K562 (cell line): ENCODE measurements around the gene AFF1. TPM values are rescaled to one million over a fixed set of nuclear protein-coding genes. Genes with fewer than 3 reads are reported as not detected.

Source experiments
- ATAC-seq: fragments of 200-7000 bp; cut with Tn5 transposase; 3 replicates; pipeline ENCODE4 v1.9.1; 2020; ENCODE audit warnings: moderate library complexity
- BruUV-seq: library from RNA; stranded (reverse); fragments of 400-500 nt; replicated peaks from 2 replicates; lab custom pipeline; 2021; lab: Mats Ljungman, UMichigan
- CTCF ChIA-PET: fragments of 300-600 bp; formaldehyde crosslinking; extraction: SDS; loops from one replicate; lab custom pipeline; 2021; ENCODE audit warnings: low intra/inter-chr PET ratio; lab: Yijun Ruan, JAX
- POLR2A ChIA-PET: fragments of 300-600, 350-650 bp; sonication (Branson Sonifier 250); formaldehyde crosslinking; extraction: SDS; loops from one replicate; lab custom pipeline; 2021; ENCODE audit warnings: antibody characterized with exemption, inconsistent platforms; lab: Yijun Ruan, JAX
- DNase-seq, 4 experiments: peaks; one replicate each; pipeline versions ENCODE4 v3.0.0 to v3.0.0-alpha.2; 2011 to 2018; ENCODE audit warnings: low spot score in 3 of 4, mixed read lengths in 3 of 4; ENCODE audit errors: extremely low read depth in 1 of 4
- FAIRE-seq: peaks from 2 replicates; lab custom pipeline; 2011; peaks lifted over from hg19 to GRCh38; lab: Jason Lieb, UNC
- H2AFZ ChIP-seq: 2 replicates; pipeline ENCODE4 v1.6.0; 2011; ENCODE audit warnings: low read depth, low read length, control low read depth, inconsistent platforms
- H3K27ac ChIP-seq: fragments of 200-600 bp; 3 replicates; pipeline ENCODE4 v1.8.0; 2011; ENCODE audit warnings: low read depth, mild to moderate bottlenecking, control low read depth, inconsistent platforms, low read length, moderate library complexity, mixed read lengths; ENCODE audit errors: extremely low read depth
- H3K27me3 ChIP-seq, 2 experiments: fragments of 300-600 bp in 1 of 2; 2 replicates in 1 of 2; 3 replicates in 1 of 2; pipeline versions ENCODE4 v1.6.0 to v1.8.0; 2011; ENCODE audit warnings: inconsistent platforms in 2 of 2, low read length in 2 of 2, mild to moderate bottlenecking in 1 of 2, mixed read lengths in 1 of 2, moderate library complexity in 1 of 2; ENCODE audit not compliant: control insufficient read depth in 2 of 2, insufficient read depth in 2 of 2
- H3K36me3 ChIP-seq: fragments of 300-600 bp; 3 replicates; pipeline ENCODE4 v1.8.0; 2011; ENCODE audit warnings: mild to moderate bottlenecking, low read length, inconsistent platforms; ENCODE audit not compliant: control insufficient read depth, insufficient read depth
- H3K4me1 ChIP-seq, 2 experiments: fragments of 200-600 bp in 1 of 2; replicated peaks in 1 of 2; 2 replicates in 1 of 2; 3 replicates in 1 of 2; pipeline versions ENCODE4 v1.5.1 to v1.8.0; 2011; ENCODE audit warnings: inconsistent platforms in 2 of 2, low read length in 2 of 2, mild to moderate bottlenecking in 1 of 2, mixed read lengths in 1 of 2, moderate library complexity in 1 of 2; ENCODE audit not compliant: control insufficient read depth in 2 of 2, insufficient read depth in 2 of 2
- H3K4me2 ChIP-seq: 2 replicates; pipeline ENCODE4 v1.6.1; 2011; ENCODE audit warnings: low read length, control low read depth, inconsistent platforms, mixed read lengths; ENCODE audit not compliant: insufficient read depth
- H3K4me3 ChIP-seq: fragments of 200-600 bp; sonication (generic), shearing (Covaris generic); 2 replicates; pipeline ENCODE4 v1.5.1; 2016; ENCODE audit warnings: control low read depth, inconsistent platforms
- H3K79me2 ChIP-seq: fragments of 200-600 bp; 3 replicates; pipeline ENCODE4 v1.8.0; 2011; ENCODE audit warnings: low read length, inconsistent platforms; ENCODE audit not compliant: control insufficient read depth, insufficient read depth
- H3K9ac ChIP-seq, 2 experiments: 2 replicates each; pipeline versions ENCODE4 v1.6.0 to v1.6.1; 2011; ENCODE audit warnings: low read depth in 2 of 2, low read length in 2 of 2, control low read depth in 1 of 2, inconsistent platforms in 1 of 2, mild to moderate bottlenecking in 1 of 2, mixed read lengths in 1 of 2; ENCODE audit not compliant: insufficient read depth in 1 of 2
- H3K9me1 ChIP-seq: one replicate; pipeline ENCODE4 v1.6.0; 2011; ENCODE audit warnings: inconsistent platforms, mild to moderate bottlenecking, low read length, moderate library complexity; ENCODE audit not compliant: control insufficient read depth, insufficient read depth
- H3K9me3 ChIP-seq: replicated peaks from 2 replicates; pipeline ENCODE4 v1.5.1; 2011; ENCODE audit warnings: low read depth, low read length, inconsistent platforms; ENCODE audit not compliant: control insufficient read depth, insufficient read depth
- H4K20me1 ChIP-seq: replicated peaks from 2 replicates; pipeline ENCODE4 v1.6.1; 2011; ENCODE audit warnings: low read length, inconsistent platforms, mixed read lengths; ENCODE audit not compliant: control insufficient read depth, insufficient read depth
- CBX8 ChIP-seq: fragments of 200-600 bp; sonication (generic); IDR thresholded peaks from 2 replicates; pipeline ENCODE4 v1.6.1; 2012; ENCODE audit warnings: borderline replicate concordance, mixed run types, low read depth, mild to moderate bottlenecking, moderate library complexity, mixed read lengths, low read length, control low read depth, inconsistent platforms; ENCODE audit not compliant: poor library complexity, severe bottlenecking; ENCODE audit errors: extremely low read depth
- CTCF ChIP-seq, 3 experiments: IDR thresholded peaks in 2 of 3; conservative IDR thresholded peaks in 1 of 3; 2 replicates each; pipeline ENCODE4 v1.5.1; 2011 to 2012; ENCODE audit warnings: low read length in 3 of 3, mild to moderate bottlenecking in 3 of 3, control low read depth in 2 of 3, improper control_type of control experiment in 1 of 3, inconsistent platforms in 1 of 3, low read depth in 1 of 3, mixed read lengths in 1 of 3, moderate library complexity in 1 of 3; ENCODE audit not compliant: insufficient read depth in 2 of 3
- FOS ChIP-seq: IDR thresholded peaks from 3 replicates; pipeline ENCODE4 v1.6.1; 2011; ENCODE audit not compliant: insufficient read length; ENCODE audit errors: extremely low read depth
- HDGF ChIP-seq: fragments of 450-650 bp; IDR thresholded peaks from 2 replicates; pipeline ENCODE4 v1.6.1; 2016
- ZMIZ1 ChIP-seq, 2 experiments: fragments of 150-350 bp in 1 of 2; IDR thresholded peaks; 2 replicates each; pipeline ENCODE4 v1.6.1; 2012 to 2016; ENCODE audit warnings: low read depth in 2 of 2, low read length in 2 of 2, mild to moderate bottlenecking in 1 of 2, moderate library complexity in 1 of 2
- WGBS: fragments of 100-300 bp; shearing (Covaris generic); methylation state at CpG from one replicate; pipeline ENCODE4 v1.1.6; 2016; ENCODE audit warnings: low coverage, mixed read lengths; ENCODE audit not compliant: insufficient coverage; ENCODE audit errors: missing lambda C conversion rate; 5-methylcytosine and 5-hydroxymethylcytosine counted together
- in situ Hi-C: fragments of 300-500 bp; cut with MboI; formaldehyde crosslinking; loops from 4 replicates; pipeline ENCODE4 v1.15.0; 2018; ENCODE audit warnings: inconsistent platforms, mixed read lengths
- intact Hi-C: fragments of 100-400 bp; cut with micrococcal nuclease; formaldehyde crosslinking; loops from 2 replicates; pipeline ENCODE4 v1.14.2; 2022
- polyA plus RNA-seq, 8 experiments: library from polyadenylated mRNA; depleted of rRNA in 4 of 8; stranded (reverse) in 5 of 8; unstranded in 3 of 8; fragments of >200 nt; fragmentation: Nextera tagmentation in 2 of 8; fragmentation: Illumina TruSeq in 1 of 8; extraction: Ambion mirVana in 2 of 8; extraction: Trizol in 1 of 8; gene quantifications; 2 replicates each; pipeline versions ENCODE4 v1.2.1 to v1.2.3, GENCODE V29; 2011 to 2014; ENCODE audit warnings: inconsistent platforms in 1 of 8, missing spikeins in 1 of 8
- total RNA-seq, 7 experiments: library from RNA; depleted of rRNA in 6 of 7; stranded (reverse); fragments of >200 nt in 6 of 7; fragmentation: Illumina TruSeq in 2 of 7; extraction: Trizol in 2 of 7; gene quantifications; 2 replicates each; pipeline versions ENCODE4 v1.2.1 to v1.2.3, GENCODE V29; 2011 to 2021; ENCODE audit warnings: low replicate concordance in 1 of 7

AFF1 gene
- total and polyA plus RNA-seq, 9 of the 15 experiments (the other 6 are each of a cell fraction or from before 2014, with no cell fraction given), result 4.1 to 47.5 (median 17.2) TPM

- WGBS, result 65% methylated on average over 5 of the region's 5 CpGs
- Histone ChIP-seq H3K79me2 (no peaks in the 10 kb centered on the region), H3K27ac (no peak overlapping the region), H3K9me1 (no peaks in the 10 kb centered on the region), H3K36me3 (no peaks in the 10 kb centered on the region), H2AFZ (no peak overlapping the region), H3K27me3 (no peaks in the 10 kb centered on the region), H3K4me2 (no peak overlapping the region), H3K9me3 (no peaks in the 10 kb centered on the region), H3K4me3 (no peak overlapping the region), H4K20me1 (no peaks in the 10 kb centered on the region), H3K4me1 (peaks cover 5 to 6% of the 10 kb centered on the region in 2 experiments; a peak in 3 of 5 replicates), H3K9ac (no peak overlapping the region)
- intact Hi-C loops (no loop called here), in situ Hi-C loops (no loop called here)
- TF ChIP-seq CBX8 (no peak), FOS (no peak), ZMIZ1 (IDR thresholded peaks at IDR 0.05; ENCODE audit: low read depth in 2 of 2, low read length in 2 of 2) (no peak), HDGF (no peak), CTCF (IDR thresholded peaks at IDR 0.05 in 2 of 3, conservative IDR thresholded peaks at IDR 0.05 in 1 of 3; ENCODE audit: insufficient read depth in 2 of 3, low read depth in 1 of 3, low read length in 3 of 3) (peak in 1 of 3 experiments; percentile 18; a peak in 1 of 6 replicates)
- DNase-seq (no peak), ATAC-seq (no peak), FAIRE-seq (no peak)
- BruUV-seq, result no TSS peak
- CTCF ChIA-PET, result no interaction called here
- POLR2A ChIA-PET, result no interaction called here
Observed at GRCh38 chr4:86910369-86910768, 24.4 kb upstream of the AFF1 start.
